Stimulated activated CD8-positive, alpha-beta memory T cell treated with anti-CD3 and anti-CD28 coated beads, Interleukin-7, amount 100 ng/mL, for 4 hours (primary cell): ENCODE results near the gene SOX5.

Source experiments
- DNase-seq, 2 donors: peaks; one replicate each; pipeline ENCODE4 v3.0.0-alpha.2; 2020; ENCODE audit warnings: low read depth in 2 of 2

The SOX5 gene

DNA sequence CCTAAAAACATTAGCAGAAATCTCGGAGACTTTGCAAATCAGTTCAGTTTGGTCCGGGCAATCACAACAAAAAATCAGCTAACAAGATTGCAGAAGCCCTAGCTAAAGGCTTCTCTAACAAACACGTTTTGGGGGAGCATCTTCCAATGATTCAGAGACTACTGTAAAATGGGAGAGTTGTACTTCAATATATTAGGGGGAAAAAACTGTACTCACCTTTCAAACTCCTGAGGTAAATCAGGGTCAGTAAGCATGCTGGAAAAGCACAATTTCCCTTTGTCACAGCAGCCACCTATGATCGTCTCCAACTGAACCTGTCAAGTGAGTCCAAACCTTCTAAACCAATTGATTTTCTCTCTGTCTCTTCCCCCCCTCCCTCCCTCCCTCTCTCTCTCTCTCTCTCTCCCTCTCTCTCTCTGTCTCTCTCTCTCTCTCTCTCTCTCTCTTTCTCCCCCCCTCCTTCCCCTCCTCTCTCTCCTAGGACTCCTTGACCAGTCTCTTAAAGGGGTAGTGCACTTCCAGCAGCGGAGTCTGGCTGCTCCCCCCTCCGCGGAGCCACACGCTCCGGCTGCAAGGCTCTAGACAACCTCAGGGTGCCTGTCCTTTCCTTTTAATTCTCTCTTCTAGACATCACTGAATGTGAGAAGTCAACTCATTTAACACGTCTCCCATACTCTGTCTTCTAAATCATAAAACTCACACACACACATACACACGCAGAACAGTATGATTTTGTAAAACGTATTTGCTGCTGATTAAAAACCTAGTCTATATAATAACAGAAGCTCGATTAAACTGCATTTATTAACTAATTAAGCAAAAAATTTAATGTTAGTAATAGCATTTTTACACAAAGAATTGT, at the start of gene SOX5:
Gene SOX5 (minus strand): TSS at position 323 of the 862 bp plus-strand sequence. CDS start 69 bp downstream, at position 254.
- no peak for DNase-seq

DNA sequence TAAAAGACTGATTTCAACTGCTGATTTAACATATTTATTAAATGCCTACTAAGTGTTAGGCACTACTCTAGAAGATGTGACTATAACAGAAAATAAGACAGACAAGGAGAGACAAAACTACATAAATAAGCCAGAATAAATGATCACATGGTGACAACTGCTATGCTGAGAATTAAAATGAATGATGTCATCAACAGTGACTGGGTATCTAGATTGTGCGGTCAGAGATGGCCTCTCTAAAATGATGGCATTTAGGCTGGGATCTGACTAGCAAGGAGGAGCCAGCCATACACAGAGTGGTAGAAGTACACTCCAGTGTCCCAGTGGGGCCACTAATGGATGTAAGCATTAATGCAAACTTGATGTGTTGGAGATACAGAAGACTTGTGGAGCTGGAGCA, 37.6 kb upstream of the SOX5 start:
- DNase-seq: no peak

DNA sequence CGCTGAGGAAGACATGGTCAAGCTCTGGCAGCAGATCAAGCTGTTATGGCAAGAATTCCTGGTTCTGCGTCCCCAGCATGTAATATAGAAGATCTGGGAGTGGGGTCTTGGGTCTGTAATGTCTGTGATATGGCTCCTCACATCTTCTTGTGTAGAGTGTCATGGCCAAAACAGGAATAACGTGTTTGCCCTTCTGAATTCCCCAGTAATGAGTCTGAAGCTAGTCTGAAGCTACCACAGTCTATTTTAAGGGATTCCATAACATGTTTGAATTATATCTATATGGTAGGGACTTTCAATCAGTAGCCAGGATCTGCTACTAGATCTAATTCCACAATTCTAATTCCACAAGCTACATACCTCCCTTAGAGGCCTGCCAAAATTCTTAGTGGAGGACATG, 31.4 kb upstream of the SOX5 start:
- DNase-seq: no peak

DNA sequence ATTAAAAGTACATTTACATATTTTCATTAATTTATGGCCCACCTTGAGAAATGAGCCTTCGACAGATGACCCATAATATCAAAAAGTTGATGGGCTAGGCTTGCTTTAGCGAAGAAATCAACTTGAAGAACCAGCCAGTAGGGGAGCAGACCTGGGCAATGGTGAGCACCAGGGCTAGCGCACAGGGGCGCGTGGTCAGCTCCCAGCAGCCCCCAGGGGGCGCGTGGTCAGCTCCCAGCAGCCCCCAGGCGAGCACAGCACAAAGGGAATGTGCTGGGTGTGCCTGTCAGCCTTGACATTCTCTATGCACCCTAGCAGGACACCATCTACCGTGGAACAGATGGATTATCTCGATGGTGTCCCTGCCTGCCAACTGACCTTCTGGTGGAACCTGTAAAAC, 15.3 kb upstream of the SOX5 start:
- DNase-seq: no peak

DNA sequence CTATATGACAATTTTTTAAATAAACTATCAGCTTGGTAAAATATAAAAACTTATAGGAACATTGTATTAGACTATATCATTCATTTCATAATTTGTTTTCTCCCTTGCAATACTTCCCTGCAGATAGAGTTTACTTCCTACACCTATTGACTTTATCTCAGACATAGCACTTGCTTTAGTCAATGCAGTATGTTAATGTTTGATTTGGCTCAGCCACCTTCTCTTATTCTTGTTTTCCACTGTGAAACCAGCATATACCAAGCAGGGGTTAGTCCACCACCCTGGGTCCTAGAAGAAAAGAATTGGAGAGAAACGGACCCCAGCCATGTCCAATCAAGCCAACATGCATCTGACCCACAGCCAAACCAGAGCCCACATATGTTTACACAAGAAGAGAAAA, 10.4 kb upstream of the SOX5 start:
- no peak for DNase-seq

DNA sequence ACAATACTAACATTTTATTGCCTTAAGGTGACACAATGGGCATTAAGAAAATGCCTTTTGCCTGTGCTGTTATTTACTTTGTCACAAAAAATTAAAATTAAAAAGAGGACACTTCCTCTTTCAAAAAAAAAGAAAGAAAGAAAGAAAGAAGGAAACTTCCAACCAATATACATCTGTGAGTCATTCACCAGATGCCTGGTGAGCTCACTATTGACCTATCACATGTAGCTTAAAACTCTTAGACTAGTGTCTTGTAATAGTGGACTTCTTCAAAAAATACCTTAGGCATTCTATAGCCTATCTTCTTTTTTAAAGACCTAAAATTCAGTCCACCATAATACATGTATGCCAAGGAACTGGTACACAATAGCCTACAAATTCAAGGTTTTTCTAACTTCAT, 4.9 kb upstream of the SOX5 start:
- no peak for DNase-seq

DNA sequence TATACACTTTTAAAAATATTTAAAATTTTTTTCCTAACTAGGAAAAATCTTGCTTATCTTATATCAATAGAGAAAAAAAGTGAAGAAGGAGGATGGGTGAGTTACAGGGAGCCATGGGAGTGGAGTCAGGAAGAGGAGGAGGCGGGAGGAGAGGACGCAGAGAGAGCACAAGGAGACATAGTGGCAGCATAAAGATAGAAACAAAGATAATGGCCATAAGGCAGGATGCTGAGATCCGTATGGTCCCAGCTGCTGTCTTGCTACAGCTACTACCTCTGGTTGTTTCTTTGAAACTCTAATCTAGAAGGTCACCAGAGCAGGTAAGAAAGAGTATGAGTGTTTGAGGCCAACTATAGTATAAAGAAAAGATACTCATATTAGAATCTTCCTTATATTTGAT, 2.6 kb upstream of the SOX5 start:
- DNase-seq: no peak

DNA sequence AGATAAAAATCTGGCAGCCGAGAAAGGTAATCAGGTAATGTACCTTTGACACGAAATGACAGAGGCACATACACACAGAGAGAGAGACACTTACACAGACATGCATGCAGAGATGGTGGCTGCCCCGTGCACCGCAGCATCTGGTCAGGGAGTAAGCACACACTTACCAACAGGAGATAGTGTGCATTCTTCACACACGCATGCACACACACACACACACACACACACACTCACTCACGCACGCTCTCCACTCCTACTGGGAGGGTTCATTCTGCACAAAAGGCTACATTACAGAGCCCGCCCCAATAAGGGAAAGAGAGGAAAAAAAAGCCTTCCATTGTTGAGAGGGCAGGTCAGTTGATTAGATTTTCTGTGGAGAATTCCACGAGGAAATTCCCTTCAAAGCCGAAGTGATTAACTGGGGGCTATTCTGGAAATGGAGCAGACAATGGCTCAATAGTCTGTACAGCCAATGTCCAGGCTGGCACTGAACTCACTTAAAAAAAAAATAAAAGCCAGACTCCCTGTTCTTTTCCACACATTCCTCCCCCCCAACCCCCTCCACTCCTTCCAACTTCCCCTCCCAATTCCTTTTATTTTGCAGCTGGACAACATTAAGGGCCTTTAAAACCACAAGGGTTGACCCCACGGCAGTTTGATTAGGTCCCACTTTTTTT, 1.4 kb upstream of the SOX5 start:
- DNase-seq: no peak

DNA sequence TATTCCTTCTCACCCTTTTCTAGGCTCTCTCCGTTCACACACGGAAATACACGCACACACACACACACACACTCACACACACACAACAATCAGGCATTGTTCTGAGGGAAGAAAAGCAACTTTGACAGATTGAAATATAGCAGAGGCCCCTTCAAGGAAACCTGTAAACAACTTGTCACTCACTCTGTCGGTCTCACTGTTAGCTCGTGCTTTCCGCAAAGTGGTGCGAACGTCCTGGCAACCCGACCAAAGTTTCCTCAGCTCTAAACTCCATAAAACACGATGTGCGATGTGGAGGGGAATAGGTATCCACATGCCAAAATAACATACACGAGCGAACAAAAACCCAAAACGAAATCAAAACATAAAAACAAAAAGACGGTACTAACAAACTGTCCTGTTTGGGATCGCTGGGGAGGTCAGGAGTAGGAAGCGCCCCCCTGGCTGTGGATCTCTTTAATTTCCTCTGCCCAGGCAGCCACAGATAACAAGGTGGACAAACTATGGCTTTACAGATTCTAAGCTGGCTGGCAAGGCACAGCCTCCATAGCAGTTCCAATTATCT, 822 bp upstream of the SOX5 start:
- no peak for DNase-seq

DNA sequence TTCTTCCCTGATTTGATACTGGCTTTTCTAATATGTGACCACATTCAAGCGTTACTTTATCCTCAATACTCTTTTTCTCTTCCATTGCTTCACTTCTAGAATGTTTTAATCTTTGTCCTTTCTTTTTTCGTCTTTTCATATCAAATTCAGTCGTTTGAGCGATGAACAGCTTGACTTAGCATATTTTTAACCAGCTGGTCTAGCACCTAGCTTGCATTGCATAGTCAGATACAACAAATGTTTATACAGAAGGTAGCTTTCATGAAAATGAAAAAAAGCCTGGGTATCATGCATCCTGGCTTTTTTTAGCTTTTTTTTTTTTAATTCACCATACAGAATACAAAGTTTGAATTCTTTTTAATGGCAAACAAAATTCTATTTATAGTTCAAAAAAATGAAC, 1.2 kb downstream of the SOX5 start:
- no peak for DNase-seq

DNA sequence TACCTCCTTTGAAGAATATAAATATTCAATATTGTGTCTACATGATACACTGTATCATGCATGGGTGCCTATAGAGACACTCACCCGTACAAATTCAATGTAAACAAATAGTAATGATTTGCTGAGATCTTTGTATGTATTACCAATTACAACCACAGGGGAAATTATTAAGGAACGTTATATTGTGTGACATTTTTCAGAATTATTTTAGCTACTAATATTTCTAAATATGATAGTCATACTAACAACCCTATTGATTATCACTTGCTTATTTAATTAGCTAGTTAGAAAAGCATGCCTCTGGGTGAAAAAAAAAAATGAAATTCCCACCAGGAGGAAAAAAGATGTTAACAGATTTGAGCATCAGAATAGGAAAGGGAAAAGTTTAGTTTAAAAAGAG, 2.1 kb downstream of the SOX5 start:
- DNase-seq: no peak

DNA sequence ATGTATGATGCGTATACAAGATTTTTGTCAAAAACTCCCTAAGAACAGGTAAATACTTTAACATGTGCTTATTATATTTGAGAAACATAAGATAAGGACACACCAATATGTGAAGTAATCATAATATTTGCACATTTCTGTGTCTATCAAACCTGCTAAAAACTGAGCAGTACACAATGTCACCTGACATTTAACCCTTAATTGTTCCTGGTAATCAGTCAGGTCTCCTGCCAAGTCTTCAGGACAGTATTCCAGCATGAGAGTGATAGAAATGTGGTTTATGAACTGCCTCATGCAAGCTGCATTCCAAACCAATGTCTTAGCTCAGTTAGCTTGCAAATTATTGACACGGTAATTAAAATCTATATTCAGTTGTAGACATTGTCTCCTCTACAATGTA, 4.2 kb downstream of the SOX5 start:
- no peak for DNase-seq

DNA sequence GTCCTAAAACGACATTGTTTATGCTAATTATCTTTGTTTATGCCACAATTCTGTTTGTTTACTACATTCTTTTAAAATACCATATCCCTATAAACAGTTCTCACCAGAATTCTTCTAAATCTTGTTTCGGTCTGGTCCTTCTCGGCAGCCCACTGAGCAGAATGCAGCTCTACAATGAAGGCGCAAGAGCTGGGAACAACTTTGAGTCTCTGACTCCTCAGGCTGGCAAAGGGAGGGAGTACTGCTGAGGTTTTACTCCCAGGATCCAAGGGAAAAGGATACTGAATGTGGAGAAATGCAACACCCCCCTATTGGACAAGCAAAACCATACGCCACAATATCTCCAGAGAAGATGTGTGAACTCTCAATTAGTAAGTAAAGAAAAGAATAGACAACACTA, 5.4 kb downstream of the SOX5 start:
- DNase-seq: no peak

DNA sequence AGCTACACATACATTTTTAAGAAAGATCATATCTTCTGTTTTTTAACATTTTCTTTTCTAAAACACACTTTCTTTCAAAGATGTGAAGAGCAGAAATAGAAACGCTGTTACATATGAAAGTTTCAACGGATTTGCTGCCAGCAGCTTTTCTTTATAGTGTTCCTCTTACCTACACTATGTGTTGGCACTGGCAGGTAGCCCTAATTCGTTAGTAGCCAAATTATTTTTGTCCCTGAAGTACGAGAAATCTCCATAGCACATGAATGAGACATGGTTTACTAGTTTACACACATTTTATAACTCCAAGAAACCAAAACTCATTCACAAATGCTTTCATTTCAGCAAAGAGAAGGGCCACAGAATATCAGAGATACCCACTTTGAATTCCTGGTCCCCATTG, 6.6 kb downstream of the SOX5 start:
- DNase-seq: no peak

DNA sequence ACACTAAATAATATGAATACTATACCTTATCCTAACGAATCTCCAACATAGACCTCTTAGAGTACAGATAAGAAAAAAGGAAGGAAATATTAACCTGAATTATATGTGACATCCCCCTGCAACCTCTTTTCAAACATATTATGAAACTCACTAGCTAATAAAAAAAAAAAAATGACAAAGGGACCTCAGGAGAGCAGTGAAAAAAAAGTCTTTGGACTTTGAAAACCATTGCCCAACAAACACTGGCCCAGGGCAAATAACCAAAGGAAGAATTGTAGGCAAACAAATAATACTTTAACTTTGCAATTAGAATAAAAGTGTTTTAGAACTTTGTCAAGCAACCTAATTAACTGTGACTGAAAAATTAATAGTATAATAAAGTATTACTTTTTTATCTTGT, 7.7 kb downstream of the SOX5 start:
- no peak for DNase-seq

DNA sequence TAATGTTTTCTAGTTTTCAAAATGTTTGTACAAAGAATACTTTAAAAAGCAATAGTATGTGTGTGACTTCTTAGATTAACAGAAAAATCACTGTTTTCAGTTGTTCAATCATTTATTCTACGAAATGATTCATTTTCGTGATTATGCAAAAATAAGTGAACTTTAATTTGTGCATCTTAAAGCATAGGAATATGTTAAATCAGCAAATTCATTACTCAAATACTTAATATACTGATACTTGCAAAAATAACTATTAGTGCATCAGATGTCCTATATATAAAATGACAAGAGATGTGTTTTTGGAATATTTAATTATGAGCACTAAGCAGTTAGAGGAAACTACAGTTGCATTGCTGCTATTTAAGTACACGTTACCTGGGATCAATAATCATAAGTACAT, 11.0 kb downstream of the SOX5 start:
- no peak for DNase-seq

DNA sequence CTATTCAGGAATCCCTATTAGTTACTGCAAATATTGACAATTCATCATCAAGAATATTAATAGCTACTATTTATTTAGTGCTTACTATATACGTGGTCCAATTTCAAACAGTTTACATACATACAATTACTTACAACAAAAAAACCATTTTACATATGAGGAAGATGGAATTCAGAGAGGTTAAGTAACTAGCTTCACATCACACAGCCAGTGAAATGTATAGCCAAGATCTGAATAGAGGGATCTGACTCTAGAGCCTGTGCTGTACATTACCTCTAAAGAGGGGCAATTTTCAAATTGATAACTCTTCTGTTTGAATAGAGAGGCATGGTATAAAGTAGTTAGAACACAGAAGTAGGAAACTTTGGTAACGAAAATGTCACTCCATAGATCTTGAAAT, 18.3 kb downstream of the SOX5 start:
- DNase-seq: no peak

DNA sequence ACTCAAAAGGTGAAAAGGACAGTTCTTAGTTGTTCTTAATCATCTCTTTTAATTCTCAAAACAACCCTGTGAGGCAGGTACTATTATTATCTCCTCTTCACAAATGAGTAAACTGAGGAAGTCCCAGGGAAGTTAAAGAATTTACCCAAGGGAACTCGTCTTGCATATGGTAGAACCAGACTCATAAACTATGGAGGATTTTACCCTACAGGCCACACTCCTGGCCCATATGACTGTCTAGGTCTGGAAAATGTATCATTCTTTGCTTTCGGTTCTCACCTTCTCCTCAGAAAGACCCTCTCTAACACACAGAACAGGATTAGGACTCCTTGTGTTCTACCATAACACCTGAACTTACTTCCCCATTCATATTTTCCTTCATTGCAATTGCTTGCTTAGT, 18.9 kb downstream of the SOX5 start:
- no peak for DNase-seq

DNA sequence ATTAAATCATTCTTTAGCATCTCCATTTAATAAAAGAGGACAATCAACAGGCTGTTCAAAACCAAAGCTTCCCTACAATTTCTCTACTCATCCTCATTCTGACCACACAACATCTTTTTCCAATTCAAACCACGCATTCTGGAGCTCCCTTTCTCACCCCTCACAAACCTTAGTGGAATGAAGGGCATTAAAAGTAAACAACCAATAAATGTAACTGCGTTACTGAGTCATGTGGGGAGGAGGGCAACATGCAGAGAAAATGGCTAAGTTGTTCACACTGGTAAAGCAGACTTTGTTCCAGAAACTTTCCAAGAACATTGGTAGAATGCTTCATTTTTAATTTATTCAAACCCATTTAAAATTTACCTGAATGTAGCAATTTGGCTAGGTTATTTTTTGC, 19.6 kb downstream of the SOX5 start:
- DNase-seq: no peak

DNA sequence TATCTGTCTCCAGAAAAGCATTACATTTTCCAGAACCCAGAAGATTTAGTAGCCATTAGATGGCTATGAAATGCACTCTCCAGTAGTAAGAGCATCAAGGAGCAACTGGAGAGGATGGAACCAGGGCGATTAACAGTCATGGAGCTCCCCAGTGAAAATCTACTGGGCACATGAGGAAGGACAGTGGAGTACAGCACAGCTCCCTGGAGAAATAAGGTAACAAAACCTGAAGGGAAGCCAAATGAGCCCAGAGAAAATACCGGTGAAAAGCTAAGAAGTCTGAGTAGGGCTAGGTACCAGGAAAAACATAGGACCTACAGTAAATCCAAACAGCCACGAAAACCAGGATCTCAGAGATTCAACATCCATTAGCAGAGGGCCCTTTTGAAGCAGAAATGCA, 21.6 kb downstream of the SOX5 start:
- no peak for DNase-seq

DNA sequence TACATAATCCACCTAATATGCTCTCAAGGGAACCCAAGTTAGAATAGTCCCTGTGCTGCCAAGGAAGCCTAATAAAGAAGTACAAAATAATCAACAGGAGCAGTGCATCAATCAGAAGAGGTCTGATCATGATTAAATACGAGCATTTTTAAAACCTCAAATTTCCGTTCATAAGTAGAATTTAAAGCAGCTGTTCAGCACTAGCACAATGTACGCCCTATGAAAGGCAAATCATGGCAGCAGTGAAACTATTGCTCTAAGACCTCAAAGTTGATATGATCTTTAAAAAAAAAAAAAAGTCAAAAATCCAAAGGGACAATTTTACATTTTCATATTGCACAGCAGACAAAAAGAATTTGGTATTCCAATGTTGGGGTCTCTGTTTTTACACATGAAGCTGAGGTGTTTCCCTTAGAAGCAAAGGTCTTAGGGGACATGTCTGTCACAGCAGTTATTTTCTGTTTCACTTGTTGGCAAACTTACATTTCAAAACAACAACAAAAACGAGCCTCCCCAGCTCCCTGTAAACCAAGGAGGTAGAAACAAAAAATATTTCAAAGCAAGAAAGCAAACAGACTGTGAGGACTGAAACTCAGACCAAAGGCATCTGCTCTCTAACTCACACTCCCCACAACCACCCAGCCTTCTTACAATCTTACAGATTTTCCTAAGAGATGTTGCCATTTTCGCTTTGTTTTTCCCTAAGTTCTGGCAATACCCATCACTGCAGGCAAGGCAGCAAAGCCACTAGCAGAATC, 28.2 kb downstream of the SOX5 start:
- DNase-seq: no peak

DNA sequence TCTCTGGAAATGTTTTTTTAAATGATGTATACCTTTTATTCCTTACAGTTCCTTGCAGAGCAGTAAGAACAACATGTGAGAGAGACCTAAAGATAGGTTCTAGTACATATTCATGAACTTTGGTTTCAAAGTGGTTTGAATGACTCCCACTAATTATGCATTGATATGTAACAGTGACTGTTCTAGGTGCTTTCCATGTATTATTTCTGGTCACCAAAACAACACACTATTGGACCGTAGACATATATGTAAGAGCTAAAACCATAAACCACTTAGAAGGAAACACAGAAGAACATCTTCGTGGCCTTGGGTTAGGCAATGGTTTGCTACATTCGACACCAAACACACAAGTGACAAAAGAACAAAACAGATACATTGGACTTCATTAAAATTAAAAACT, 37.9 kb downstream of the SOX5 start:
- DNase-seq: no peak
